Measurements from ENCODE around the gene FNDC11. TPM values are rescaled to one million over a fixed set of nuclear protein-coding genes. Genes with fewer than 3 reads are reported as not detected.

The FNDC11 gene
- polyA plus RNA-seq, 5 donors, result 0.66 to 0.91 (median 0.71) TPM

GRCh38 chr20:63539441-63540370 lies 14.3 kb upstream of the FNDC11 start:
- DNase-seq, result no peak

DNA sequence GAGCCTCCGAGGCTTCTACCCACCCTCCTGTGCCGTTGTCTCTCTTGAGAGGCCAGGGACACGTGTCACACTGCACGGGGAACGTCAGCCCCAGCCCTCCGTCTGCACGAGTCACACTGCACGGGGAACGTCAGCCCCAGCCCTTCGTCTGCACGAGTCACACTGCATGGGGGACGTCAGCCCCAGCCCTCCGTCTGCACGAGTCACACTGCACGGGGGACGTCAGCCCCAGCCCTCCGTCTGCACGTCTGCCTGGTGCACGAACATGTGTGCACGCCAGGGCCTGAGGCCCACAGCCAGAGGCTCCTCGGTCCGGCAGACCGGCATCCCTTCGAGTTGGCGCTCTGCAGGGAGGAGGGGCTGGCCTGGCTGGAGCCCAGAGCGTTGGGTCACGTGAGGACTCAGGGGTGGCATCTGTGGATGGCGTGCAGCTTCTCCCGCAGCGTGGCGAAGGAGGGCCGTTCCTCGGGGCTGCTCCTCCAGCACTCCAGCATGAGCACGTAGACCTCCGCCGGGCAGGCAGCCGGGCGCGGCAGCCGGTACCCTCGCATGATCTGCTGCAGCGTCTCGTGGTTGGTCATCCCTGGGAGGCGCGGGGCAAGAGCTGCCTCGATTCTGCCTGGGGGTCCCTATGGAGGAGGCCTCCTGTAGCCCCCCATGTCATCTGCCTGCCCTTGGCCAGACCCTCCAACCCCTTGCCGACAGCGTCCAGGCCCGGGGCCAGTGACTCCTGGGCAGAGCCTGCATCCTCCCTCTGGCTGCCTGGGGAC lies 13.4 kb upstream of the FNDC11 start:
- no peak for DNase-seq

DNA sequence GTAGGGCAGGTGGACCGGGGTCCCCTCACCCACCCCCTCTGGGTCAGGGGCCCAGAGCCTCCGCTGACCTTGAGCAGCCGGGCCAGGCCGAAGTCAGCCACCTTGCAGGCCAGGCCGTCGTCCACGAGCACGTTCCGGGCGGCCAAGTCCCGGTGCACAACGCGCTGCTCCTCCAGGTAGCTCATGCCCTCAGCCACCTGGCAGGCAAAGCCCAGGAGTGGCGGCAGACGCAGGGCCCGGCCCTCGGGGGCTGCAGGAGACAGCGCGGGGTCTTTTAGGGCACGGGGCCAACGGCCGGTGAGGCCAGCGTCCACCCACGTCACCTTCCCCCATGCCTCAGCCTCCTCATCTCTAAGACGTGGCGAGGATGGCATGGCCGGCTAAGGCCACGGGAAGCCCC lies 12.6 kb upstream of the FNDC11 start:
- DNase-seq, result no peak

DNA sequence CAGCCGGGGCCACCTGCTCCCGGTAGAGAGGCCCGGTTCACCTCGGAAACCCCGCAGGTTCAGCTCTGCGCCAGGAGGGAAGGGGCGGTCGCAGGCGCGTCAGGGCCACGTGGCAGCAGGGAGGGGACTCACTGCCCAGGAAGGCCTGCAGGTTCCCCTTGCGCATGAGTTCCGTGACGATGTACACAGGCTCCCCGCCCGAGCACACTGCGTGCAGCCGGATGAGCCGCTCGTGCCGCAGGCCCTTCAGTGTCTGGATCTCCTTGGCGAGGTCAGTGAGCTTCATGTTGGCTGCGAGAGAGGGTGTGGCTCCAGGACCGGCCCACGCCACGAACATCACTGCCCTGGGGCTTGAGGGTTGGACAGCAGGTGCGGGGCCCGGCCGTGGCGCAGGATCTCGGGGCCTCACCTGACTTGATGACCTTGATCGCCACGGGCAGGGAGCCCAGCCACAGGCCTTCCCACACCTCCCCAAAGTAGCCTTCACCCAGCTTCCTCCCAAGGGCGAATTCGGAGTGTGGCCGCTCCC lies 11.9 kb upstream of the FNDC11 start:
- DNase-seq, result no peak

- DNase-seq, result no peak
Observed at GRCh38 chr20:63542696-63543095, 11.3 kb upstream of the FNDC11 start.

DNA sequence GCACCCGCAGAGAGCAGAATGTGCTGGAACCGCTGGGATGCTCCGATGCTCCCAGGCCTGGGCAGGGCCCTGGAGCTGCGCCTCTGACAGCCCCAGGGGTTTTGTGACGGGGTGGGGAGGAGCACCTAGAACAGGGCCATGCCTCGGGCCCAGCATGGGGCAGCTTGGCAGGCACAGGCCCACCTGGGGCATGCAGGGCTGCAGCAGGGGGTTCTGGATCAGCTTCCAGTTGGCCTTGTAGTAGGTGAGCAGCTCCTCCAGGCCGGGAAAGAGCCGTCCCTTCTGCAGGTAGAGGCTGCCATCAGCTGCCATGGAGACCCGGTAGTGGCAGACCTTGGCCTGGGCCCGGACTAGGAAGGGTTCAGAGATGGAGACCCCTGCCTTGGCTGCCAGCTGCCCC lies 10.8 kb upstream of the FNDC11 start:
- DNase-seq, result no peak

DNA sequence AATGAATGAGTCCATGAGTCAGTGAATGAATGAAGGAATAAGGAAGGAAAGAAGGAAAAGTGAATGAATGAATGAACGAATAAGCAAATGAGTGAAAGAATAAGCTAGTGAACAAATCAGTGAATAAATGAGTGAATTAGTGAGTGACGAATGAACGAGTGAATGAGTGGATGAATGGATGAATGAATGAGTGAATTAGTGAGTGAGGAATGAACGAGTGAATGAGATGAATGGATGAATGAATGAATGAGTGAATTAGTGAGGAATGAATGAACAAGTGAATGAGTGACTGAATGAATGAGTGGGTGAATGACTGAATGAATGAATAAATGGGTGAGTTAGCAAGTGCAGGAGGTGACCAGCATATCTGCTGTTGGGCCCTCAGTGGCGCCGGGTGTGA lies 10.2 kb upstream of the FNDC11 start:
- no peak for DNase-seq

- DNase-seq, result no peak
Observed at GRCh38 chr20:63544241-63544957, 9.6 kb upstream of the FNDC11 start.

DNA sequence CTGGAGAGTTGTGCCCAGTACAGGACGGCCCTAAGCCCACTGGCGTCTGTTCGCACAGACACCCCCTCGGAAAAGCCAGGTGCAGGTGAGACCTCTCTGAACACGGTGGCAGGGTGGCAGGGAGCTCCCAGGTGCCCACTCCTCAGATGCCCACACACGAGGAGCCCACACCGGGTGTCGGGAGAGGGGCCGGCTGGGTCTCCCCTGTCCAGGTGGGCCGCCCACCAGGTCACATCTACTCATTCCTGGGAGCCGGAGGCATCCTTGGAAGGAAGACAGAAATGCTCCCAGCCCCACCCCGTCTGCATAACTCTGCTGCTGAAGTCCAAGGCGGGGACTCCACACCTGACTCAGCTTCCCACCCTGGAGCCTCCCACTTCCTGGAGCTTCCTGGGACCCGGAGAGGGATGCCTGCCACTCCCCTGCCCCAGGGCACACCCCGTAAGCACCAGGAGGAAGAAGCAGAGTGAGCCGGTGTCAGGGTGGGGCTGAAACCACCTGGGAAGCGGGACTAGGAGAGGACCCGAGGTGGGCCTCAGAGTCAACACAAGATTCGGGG lies 8.9 kb upstream of the FNDC11 start:
- DNase-seq, result no peak

GRCh38 chr20:63545814-63546213 lies 8.1 kb upstream of the FNDC11 start:
- no peak for DNase-seq

GRCh38 chr20:63546256-63546955 lies 7.6 kb upstream of the FNDC11 start:
- DNase-seq, result no peak

GRCh38 chr20:63546956-63547724 lies 6.8 kb upstream of the FNDC11 start:
- DNase-seq, result no peak

GRCh38 chr20:63547725-63548480 lies 6.1 kb upstream of the FNDC11 start, which contains the start of gene SRMS:
TSS of gene SRMS (minus strand) at chr20:63547749. CDS start at chr20:63547463, 286 bp downstream.
- DNase-seq, result no peak

DNA sequence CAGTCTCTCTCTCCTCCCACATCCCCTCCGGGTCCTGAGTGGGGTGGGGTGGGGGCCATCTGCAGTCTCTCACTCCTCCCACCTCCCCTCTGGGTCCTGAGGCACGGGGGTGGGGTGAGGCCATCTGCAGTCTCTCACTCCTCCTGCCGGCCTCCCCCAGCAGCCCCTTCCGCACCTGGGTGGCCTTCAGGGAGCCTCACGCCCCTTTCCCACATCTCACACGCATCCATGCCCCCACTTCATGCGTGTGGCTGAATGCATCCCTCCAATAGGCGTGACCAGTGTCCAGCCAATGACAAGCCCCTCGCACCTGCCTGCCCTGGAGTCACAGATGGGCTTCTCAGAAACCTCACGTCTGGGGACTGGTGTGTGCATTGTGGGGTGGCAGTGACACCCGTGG lies 5.4 kb upstream of the FNDC11 start:
- no peak for DNase-seq

- DNase-seq, result no peak
Observed at GRCh38 chr20:63549019-63549418, 4.9 kb upstream of the FNDC11 start.

GRCh38 chr20:63549679-63550282 lies 4.2 kb upstream of the FNDC11 start:
- DNase-seq, result no peak

- DNase-seq, result no peak
Observed at GRCh38 chr20:63551068-63551467, 2.9 kb upstream of the FNDC11 start.

DNA sequence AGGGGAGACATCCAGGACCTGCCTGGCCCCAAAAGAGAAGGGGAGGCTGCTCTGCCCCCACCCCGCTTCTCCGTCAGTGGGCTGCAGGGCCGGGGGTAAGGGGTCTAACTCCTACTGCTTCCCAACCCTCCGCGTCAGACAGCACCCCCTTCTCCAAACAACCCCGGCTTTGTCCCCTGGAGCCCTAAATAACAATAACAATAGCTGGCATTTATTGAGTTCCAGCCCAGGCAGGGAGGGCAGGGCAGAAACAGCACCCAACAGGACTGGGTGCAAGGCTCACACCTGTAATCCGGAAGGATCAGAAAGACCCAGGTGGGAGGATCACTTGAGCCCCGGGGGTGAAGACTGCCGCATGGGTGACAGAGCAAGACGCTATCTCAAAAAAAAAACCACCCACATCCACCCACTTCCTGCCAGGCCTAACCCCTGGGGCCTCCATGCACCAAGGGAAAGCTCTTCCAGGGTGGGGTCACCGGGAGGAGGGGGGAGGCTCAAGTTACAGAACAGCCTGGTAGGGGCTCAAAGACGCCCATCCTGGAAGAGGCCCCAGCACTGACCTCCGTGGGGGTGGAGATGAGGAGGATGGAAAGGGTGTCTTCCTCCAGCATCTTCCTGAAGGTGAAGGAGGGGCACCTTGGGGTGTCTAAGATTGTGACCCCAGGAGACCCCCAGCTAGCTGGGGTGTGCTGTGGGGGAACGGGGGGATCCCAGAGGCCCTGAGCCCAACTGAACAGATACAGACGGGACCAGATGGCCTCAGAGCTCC lies 1.3 kb upstream of the FNDC11 start:
- DNase-seq, result no peak

Measured in right lung (tissue), 5 donors.